NB4 (cell line): Measurements from ENCODE around the gene NDUFC2.

Experiments used
- MAX ChIP-seq: IDR thresholded peaks from 2 replicates; pipeline ENCODE4 v1.6.1; 2011; ENCODE audit warnings: low read depth, low read length
- POLR2A ChIP-seq: IDR thresholded peaks from 2 replicates; pipeline ENCODE4 v1.6.1; 2011; ENCODE audit warnings: mild to moderate bottlenecking; ENCODE audit not compliant: insufficient read length; ENCODE audit errors: extremely low read depth
- TF ChIP-seq, protein P1 (sequence below): IDR thresholded peaks from one replicate; pipeline ENCODE4 v1.5.1; 2012; ENCODE audit warnings: low read depth, low read length

DNA sequence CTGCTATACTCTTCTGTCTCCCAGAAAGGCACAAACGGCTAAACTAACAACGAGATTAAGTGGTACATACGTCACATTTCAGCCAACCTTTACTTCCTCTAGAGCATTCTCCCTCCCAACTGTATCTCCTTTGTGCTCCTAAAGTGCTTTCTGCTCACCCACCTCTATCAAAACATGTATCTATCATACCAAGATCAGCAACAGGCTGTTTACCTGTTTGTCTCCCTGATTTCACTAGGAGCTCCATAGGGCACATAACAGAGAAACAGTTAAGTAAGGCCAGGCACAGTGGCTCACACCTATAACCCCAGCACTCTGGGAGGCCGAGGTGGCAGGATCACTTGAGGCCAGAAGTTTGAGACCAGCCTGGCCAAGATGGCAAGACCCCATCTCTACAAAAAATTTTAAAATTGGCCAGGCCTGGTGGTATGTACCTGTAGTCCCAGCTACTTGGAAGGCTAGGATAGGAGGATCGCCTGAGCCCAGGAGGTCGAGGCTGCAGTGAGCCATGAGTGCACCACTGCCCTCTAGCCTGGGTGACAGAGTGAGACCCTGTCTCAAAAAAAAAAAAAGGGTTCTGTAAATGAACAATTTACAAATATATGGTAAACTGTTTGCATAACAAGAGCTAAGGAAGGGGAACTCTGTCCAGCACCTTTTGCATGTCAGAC, 2.8 kb downstream of the NDUFC2 start:
- TF ChIP-seq POLR2A (no peak), MAX (no peak)
- TF ChIP-seq, protein P1, sequence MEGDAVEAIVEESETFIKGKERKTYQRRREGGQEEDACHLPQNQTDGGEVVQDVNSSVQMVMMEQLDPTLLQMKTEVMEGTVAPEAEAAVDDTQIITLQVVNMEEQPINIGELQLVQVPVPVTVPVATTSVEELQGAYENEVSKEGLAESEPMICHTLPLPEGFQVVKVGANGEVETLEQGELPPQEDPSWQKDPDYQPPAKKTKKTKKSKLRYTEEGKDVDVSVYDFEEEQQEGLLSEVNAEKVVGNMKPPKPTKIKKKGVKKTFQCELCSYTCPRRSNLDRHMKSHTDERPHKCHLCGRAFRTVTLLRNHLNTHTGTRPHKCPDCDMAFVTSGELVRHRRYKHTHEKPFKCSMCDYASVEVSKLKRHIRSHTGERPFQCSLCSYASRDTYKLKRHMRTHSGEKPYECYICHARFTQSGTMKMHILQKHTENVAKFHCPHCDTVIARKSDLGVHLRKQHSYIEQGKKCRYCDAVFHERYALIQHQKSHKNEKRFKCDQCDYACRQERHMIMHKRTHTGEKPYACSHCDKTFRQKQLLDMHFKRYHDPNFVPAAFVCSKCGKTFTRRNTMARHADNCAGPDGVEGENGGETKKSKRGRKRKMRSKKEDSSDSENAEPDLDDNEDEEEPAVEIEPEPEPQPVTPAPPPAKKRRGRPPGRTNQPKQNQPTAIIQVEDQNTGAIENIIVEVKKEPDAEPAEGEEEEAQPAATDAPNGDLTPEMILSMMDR, result no peak
